Measurements from ENCODE around the gene TLE2. TPM values are rescaled to one million over a fixed set of nuclear protein-coding genes. Genes with fewer than 3 reads are reported as not detected.

TLE2 gene
- polyA plus RNA-seq, 1 donor (not counting 4 experiments of a cell fraction or from before 2014, with no cell fraction given) = 0.88 TPM

- no peak overlapping the region for H3K27ac ChIP-seq (ENCODE audit: control insufficient read depth, insufficient read depth, low read length)
- H4K20me1 ChIP-seq (ENCODE audit: control insufficient read depth, extremely low read depth, insufficient read depth, low read length) = no peaks in the 10 kb centered on the region
- no peaks in the 10 kb centered on the region for H3K27me3 ChIP-seq (ENCODE audit: control insufficient read depth, extremely low read depth, insufficient read depth, low read length)
- FAIRE-seq (no peak), DNase-seq (ENCODE audit: low read depth, low spot score) (no peak)
- H3K4me1 ChIP-seq (ENCODE audit: control insufficient read depth, extremely low read depth, insufficient read depth, low read length) = no peaks in the 10 kb centered on the region
- H3K4me3 ChIP-seq (ENCODE audit: control insufficient read depth in 2 of 3, extremely low read depth in 1 of 3, insufficient read depth in 2 of 3, low read depth in 1 of 3, low read length in 3 of 3) = no peak overlapping the region
- TF ChIP-seq CTCF (optimal IDR thresholded peaks at IDR 0.05 in 1 of 3, IDR thresholded peaks at IDR 0.05 in 1 of 3, conservative IDR thresholded peaks at IDR 0.05 in 1 of 3; ENCODE audit: extremely low read depth in 1 of 3, insufficient read depth in 2 of 3, low read length in 3 of 3) (no peak), EZH2 (IDR thresholded peaks at IDR 0.05; ENCODE audit: low read length) (no peak)
- H3K9me1 ChIP-seq (ENCODE audit: control insufficient read depth, extremely low read depth, insufficient read depth, low read length) = no peaks in the 10 kb centered on the region
- H3K9me3 ChIP-seq (ENCODE audit: control insufficient read depth, low read depth, low read length) = no peaks in the 10 kb centered on the region
- H3K9ac ChIP-seq (ENCODE audit: control insufficient read depth, extremely low read depth, insufficient read depth, low read length) = no peak overlapping the region
- dilution Hi-C loops (cut with MboI; ENCODE audit: extremely low pct_ligation_motif_present, low sequenced_read_pairs) = no loop called here
- H3K4me2 ChIP-seq (ENCODE audit: control insufficient read depth, extremely low read depth, insufficient read depth, low read depth, low read length) = no peak overlapping the region
- no peaks in the 10 kb centered on the region for H3K36me3 ChIP-seq (ENCODE audit: control insufficient read depth in 2 of 2, extremely low read depth in 1 of 2, insufficient read depth in 2 of 2, low read length in 2 of 2)
- H3K79me2 ChIP-seq (ENCODE audit: control insufficient read depth, insufficient read depth, low read length) = no peaks in the 10 kb centered on the region
- H2AFZ ChIP-seq (ENCODE audit: control insufficient read depth, low read length) = no peak overlapping the region
These were observed 38.5 kb upstream of the TLE2 start for GRCh38 chr19:3067563-3067962.

- Histone ChIP-seq H3K4me1 (ENCODE audit: control insufficient read depth, extremely low read depth, insufficient read depth, low read length) (no peaks in the 10 kb centered on the region), H3K27me3 (ENCODE audit: control insufficient read depth, extremely low read depth, insufficient read depth, low read length) (no peaks in the 10 kb centered on the region), H3K4me2 (ENCODE audit: control insufficient read depth, extremely low read depth, insufficient read depth, low read depth, low read length) (no peak overlapping the region)
These were observed 37.5 kb upstream of the TLE2 start for GRCh38 chr19:3066482-3067049.

More at GRCh38 chr19:3066482-3067049, 37.5 kb upstream of the TLE2 start:
- no peaks in the 10 kb centered on the region for H3K9me3 ChIP-seq (ENCODE audit: control insufficient read depth, low read depth, low read length)
- H3K36me3 ChIP-seq (ENCODE audit: control insufficient read depth in 2 of 2, extremely low read depth in 1 of 2, insufficient read depth in 2 of 2, low read length in 2 of 2) = no peaks in the 10 kb centered on the region
- no peak overlapping the region for H3K4me3 ChIP-seq (ENCODE audit: control insufficient read depth in 2 of 3, extremely low read depth in 1 of 3, insufficient read depth in 2 of 3, low read depth in 1 of 3, low read length in 3 of 3)
- no peaks in the 10 kb centered on the region for H4K20me1 ChIP-seq (ENCODE audit: control insufficient read depth, extremely low read depth, insufficient read depth, low read length)
- no peaks in the 10 kb centered on the region for H3K79me2 ChIP-seq (ENCODE audit: control insufficient read depth, insufficient read depth, low read length)
- dilution Hi-C loops (cut with MboI; ENCODE audit: extremely low pct_ligation_motif_present, low sequenced_read_pairs) = no loop called here
- no peak overlapping the region for H3K27ac ChIP-seq (ENCODE audit: control insufficient read depth, insufficient read depth, low read length)
- no peak for TF ChIP-seq EZH2 (IDR thresholded peaks at IDR 0.05; ENCODE audit: low read length)
- TF ChIP-seq CTCF (optimal IDR thresholded peaks at IDR 0.05 in 1 of 3, IDR thresholded peaks at IDR 0.05 in 1 of 3, conservative IDR thresholded peaks at IDR 0.05 in 1 of 3; ENCODE audit: extremely low read depth in 1 of 3, insufficient read depth in 2 of 3, low read length in 3 of 3) = no peak
- no peak overlapping the region for H3K9ac ChIP-seq (ENCODE audit: control insufficient read depth, extremely low read depth, insufficient read depth, low read length)
- DNase-seq (ENCODE audit: low read depth, low spot score) (no peak), FAIRE-seq (no peak)
- H2AFZ ChIP-seq (ENCODE audit: control insufficient read depth, low read length) = no peak overlapping the region
- H3K9me1 ChIP-seq (ENCODE audit: control insufficient read depth, extremely low read depth, insufficient read depth, low read length) = no peaks in the 10 kb centered on the region

All from keratinocyte (primary cell).